Measurements from ENCODE around the gene PPP1R12B.
"Not testable (repeated sequence)": the region's sequence is repeated elsewhere in the genome, so short reads cannot be mapped to it uniquely, and the experiment has no call there.

The PPP1R12B gene

DNA sequence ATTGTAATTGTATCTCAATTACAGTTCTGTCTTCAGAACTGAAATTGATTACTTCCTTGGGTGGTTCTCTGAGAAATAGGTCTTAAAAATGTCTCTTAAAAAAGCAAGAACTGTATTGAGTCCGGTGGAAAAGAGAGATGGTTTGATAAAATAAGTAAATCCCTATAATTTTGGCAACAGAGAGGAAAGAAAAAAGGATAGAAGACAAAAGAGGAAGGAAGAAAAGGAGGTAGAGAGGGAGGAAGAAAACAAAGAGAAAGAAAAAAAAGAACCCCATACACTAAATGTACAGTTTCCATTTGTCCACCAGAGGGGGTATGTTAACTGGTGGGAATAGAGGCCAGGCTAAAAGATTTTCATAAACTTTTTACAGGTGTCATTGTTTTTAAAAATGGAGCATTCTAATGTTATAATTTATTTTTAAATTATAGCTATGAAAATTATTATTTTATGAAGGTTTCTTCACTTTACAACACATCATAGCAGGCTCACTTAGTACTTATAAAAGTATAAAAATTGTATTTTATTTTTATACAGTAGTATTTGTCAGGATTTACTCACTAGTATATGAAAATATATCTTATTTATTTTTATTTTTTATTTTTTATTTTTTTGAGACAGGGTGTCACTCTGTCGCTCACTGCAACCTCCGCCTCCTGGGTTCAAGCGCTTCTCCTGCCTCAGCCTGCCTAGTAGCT, 4.7 kb upstream of the PPP1R12B start:
- no peak for DNase-seq (ENCODE audit: low read depth in 2 of 3, low spot score in 1 of 3)

DNA sequence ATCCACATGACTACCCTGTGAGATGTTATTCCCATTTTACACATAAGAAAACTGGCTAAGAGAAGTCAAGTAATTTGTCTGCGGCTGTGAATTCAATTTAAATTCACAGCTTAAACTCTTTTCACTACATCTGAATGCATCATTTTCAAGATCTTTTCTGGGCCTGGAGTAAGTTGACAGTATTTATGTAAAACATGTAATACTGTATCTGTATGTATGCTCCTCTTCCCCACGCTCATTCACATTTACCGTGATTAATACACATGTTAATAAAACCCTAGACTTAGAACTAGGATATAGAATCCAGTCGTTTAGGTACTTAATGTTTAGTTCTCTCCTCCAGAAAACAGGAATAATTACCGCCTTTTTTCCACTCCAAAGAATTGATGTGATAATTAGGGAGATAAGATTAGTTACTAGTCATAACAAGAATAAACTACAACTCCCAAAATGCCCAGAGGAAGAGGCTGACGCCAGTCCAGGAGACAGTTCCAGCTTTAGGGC, 442 bp upstream of the PPP1R12B start:
- no peak for DNase-seq (ENCODE audit: low read depth in 2 of 3, low spot score in 1 of 3)

DNA sequence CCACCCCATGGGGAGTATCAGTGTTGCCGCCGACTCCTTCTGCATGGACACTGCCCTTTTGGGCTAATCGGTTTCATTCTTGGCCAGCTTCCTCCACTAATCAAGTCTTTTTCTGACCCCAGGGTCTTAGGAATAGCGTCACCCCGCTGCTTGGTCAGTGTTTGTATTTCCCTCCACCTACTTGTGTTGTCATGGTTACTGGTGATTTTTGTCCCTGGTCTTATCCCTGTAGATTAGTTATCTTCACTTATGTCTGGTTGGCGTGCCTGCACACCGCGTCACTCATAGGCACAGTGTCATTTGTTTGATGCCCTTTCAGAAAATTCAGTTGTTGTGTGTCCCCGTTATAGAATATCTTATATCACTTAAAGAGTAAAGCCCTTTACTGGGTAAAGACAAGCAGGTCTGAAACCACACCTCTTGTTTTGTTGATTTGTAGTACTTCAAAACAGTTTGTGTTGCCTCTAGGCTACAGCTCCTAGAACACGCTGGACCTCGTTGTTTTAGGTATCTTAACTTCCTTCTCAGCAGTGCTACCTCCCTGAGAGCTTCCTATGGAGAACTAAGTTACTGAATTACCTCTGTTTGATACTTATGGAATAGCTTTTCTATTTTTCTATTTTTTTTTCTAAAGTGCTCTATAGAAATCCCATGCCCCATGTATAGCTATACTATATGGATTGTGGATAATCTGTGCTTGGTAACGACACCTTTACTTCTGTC, 868 bp downstream of the PPP1R12B start:
- DNase-seq (ENCODE audit: low read depth in 2 of 3, low spot score in 1 of 3), result no peak

DNA sequence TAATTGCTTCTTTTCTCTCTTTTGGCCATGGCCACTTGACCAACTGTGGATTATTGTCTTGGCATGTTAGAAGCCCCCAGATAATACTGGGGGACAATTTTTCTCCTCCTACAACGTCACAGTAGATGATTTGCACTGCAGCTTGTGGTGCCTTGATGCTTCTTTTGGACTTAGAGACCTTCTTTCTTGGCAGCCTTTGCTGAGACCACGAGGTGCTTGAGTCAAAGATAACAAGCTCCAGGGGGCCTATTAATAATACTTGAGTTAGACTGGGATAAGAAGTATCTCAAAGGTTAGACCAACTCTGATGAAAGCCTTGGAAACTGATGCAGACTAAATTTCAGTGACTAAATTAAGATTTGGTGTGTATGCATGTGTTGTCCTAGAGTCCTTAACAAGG, 3.2 kb downstream of the PPP1R12B start:
- no peak for DNase-seq (ENCODE audit: low read depth in 2 of 3, low spot score in 1 of 3)

DNA sequence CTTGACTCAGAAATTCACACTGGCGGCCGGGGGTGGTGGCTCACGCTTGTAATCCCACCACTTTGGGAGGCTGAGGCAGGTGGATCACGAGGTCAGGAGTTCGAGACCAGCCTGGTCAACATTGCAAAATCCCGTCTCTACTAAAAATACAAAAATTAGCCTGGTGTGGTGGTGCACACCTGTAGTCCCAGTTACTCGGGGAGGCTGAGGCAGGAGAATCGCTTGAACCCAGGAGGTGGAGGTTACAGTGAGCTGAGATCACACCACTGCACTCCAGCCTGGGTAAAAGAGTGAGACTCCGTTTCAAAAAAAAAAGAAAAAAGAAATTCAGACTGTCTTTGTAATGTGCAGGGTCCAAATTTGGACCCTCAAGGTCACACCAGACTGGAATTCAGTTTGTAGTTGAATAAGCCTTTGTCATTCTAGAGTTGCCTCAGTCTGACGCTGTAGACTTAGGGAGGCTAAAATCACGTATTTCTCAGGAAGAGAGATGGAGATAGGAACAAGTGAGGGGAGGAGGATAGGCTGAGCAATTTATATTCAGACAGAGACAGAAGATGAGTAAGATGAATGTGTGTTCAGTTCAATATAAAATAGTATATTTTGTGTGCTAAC, 4.2 kb downstream of the PPP1R12B start:
- not testable (repeated sequence) for DNase-seq (ENCODE audit: low read depth in 2 of 3, low spot score in 1 of 3)

DNA sequence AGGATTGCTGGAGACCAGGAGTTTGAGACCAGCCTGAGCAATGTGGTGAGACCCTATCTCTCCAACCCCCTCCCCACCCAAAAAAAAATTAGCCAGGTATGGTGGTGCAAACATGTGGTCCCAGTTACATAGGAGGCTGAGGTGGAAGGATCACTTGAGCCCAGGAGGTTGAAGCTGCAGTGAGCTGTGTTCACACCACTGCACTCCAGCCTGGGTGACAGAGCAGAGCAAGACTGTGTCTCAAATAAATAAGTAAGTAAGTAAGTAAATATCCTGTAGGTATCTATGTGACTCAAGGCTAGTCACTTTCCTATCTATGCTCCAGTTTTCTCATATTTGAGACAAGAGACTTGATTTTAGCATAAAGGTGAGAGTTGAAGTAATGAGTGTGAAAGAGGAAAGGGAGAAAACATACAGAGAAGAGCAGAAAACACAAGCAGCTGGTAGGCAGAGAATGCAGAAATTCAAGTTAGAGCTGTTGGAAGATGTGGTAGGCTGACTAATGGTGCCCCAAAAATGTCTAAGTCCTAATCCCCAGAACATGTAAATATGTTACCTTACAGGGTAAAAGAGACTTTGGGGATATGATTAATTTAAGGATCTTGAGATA, 7.5 kb downstream of the PPP1R12B start:
- no peak for DNase-seq (ENCODE audit: low read depth in 2 of 3, low spot score in 1 of 3)

DNA sequence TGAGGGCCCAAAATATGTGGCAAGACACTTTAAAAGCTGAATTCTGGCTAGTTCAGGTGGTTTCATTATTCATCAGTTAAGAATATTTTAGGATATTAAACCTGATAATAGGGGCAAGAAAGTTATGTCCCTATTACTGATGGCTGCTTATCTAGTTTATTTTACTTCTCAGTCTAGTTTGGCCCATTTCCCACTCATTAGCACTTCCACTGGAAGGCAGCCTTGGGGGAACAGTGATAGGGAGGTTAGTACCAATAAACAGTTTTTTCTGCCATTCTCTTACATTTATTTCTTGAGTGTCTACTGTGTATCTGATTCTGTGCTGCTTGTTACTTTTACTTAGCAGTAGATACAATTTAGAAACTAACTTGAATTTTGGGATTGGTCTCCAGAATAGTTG, 9.0 kb downstream of the PPP1R12B start:
- no peak for DNase-seq (ENCODE audit: low read depth in 2 of 3, low spot score in 1 of 3)

DNA sequence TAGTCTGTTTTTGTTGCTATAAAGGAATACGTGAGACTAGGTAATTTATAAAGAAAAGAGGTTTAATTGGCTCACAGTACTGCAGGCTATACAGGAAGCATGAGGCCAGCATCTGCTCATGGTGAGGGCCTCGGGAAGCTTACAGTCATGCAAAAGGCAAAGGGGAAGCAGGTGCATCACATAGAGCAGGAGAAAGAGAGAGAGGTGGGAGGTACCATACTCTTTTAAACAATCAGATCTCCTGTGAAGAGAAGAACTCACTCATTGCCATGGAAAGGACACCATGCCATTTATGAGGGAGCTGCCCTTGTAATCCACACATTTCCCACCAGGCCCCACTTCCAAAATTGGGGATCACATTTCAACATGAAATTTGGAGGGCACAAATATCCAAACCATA, 12.7 kb downstream of the PPP1R12B start:
- no peak for DNase-seq (ENCODE audit: low read depth in 2 of 3, low spot score in 1 of 3)

DNA sequence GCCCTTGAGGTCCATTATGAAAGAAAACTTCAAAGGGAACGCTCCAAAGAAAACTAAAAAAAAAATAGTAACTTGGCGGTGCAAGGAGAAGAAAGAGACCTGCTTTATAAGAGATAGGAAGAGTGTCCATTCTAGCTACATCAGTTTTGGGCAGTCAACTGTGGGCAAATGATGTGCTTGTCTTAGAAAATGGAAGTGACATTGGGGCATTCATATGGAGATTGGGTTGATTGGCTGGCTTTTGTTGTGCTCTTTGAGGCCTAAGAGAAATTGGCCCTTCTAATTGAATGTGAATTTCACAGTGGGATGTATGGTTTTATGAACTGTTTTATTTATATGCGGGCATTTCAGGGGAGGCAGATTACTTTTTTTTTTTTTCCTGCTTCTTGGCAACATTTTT, 13.2 kb downstream of the PPP1R12B start:
- DNase-seq (ENCODE audit: low read depth in 2 of 3, low spot score in 1 of 3), result no peak

DNA sequence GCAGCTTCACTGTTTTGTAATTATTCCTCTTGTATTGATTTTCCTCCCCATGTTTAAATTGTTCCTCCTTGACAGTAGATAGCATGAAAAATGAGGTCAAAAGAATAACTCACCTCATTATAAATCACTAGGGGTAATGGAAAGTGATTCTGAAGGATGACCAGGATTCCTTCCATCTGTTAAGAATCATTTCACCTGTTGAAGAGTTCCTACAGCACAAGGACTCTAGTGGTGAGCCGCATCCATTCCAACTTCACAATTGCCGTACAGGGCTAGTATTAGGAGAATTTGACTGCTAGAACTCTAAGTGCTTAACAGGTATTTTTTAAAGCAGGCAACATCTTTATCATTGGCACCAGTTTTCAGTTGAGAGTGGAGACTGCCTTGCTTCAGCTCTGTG, 13.7 kb downstream of the PPP1R12B start:
- no peak for DNase-seq (ENCODE audit: low read depth in 2 of 3, low spot score in 1 of 3)

DNA sequence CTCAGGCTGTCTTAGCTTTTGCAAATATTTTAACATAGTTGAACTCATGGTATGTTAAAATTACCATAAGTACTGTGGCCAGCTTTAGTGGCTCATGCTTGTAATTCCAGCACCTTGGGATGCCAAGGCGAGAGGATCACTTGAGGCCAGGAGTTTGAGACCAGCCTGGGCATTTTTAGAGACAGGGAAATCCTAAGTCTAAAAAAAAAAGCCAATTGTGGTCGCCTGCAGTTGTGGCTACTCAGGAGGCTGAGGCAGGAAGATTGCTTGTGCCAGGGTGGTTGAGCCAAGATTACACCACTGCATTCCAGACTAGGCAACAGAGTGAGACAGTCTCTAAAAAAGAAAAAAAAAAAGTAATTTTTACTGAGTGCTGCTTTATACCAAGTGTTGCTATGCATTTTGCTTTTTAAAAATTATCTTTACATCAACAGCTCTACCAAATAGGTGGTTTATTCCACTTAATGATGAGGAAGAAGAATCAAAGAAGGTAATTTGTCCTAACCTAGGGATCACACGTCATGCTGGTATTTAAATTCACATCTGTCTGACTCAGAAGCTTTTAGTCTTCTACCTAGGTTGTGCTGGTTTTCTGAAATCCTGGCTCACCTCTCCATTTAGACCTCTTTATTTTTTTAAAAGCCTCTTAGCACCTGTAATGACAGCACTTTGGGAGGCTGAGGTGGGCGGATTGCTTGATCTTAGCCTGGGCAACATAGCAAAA, 16.8 kb downstream of the PPP1R12B start:
- no peak for DNase-seq (ENCODE audit: low read depth in 2 of 3, low spot score in 1 of 3)

DNA sequence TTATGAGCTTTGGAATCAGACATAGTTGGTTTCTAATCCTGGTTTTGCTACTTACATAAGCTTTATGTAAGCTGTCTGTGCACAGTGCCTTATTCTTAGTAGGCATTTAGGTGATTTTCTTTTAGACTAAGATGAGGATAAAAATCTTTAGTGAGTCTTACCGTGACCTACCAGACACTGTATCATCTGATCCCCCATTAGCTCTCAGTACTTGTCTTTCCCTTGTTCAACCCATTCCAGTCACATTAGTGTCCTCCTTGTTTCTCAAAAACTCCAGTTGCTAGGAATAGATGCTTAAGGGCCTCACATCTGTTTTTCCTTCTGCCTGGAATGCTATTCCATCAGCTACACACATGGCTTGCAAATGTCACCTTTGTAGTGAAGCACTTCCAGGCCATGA, 18.8 kb downstream of the PPP1R12B start:
- DNase-seq (ENCODE audit: low read depth in 2 of 3, low spot score in 1 of 3), result no peak

DNA sequence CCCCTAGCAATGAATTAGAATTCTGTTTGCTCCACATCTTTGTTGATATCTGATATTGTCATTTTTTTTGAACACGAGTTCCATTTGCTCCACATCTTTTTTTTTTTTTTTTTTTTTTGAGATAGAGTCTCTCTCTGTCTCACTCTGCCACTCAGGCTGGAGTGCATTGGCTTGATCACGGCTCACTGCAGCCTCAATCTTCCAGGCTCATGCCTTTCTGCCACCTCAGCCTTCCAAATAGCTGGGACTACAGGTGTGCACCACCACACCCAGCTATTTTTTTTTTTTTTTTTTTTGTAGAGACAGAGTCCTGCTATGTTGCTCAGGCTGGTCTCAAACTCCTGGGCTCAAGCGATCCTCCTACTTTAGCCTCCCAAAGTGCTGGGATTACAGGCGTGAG, 22.4 kb downstream of the PPP1R12B start:
- DNase-seq (ENCODE audit: low read depth in 2 of 3, low spot score in 1 of 3), result not testable (repeated sequence)

DNA sequence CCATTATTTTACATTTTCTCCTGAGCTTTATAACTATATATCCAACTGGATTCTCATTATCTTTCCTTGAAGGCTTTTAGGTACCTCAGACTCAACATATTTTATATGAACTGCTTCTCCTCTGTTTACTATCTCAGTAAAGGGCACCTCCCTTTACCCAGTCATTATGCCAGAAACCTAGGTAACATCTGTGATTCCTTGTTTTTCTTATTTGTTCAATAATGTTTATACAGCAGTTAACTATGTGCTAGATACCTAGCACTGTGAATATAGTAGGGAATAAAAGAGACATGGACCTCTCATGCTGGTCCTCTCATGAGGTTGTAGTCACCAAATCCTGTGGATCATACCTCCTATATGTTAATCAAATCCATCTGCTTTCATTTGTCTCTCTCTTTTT, 25.6 kb downstream of the PPP1R12B start:
- DNase-seq (ENCODE audit: low read depth in 2 of 3, low spot score in 1 of 3), result no peak

DNA sequence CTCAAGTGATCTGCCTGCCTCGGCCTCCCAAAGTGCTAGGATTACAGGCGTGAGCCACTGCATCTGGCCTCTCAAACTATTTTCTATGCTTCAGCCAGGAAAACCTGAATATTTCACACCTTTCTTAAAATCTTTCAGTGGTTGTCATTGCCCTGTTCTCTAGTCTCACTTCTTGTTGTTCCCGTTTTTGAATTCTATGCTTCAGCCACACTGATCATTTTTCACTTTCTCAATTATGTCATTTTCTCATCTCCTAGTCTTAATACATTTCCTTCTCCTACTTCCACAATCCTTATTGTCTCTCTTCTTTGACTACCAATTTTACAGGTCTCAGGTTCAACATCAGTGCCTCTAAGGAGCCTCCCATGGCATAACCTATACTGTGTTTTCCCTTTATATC, 26.7 kb downstream of the PPP1R12B start:
- not testable (repeated sequence) for DNase-seq (ENCODE audit: low read depth in 2 of 3, low spot score in 1 of 3)

DNA sequence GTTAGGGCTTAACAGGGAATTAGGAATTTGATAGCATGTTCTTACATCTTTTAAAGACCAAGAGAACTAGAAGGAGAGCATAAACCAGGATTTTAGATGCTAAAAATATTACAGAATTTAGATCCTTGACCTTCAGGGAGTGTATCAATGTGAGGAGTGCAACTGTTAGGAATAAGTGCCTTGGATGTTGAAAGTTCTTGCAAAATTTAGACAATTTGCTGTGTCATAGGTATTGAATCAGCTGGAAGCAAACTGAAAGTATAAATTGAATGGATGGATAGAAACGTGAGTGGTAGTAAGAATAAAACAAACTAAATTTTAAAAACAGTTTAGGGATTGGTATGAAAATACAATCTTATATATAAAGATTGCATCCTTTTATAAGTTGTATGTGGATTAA, 27.7 kb downstream of the PPP1R12B start:
- DNase-seq (ENCODE audit: low read depth in 2 of 3, low spot score in 1 of 3), result no peak

DNA sequence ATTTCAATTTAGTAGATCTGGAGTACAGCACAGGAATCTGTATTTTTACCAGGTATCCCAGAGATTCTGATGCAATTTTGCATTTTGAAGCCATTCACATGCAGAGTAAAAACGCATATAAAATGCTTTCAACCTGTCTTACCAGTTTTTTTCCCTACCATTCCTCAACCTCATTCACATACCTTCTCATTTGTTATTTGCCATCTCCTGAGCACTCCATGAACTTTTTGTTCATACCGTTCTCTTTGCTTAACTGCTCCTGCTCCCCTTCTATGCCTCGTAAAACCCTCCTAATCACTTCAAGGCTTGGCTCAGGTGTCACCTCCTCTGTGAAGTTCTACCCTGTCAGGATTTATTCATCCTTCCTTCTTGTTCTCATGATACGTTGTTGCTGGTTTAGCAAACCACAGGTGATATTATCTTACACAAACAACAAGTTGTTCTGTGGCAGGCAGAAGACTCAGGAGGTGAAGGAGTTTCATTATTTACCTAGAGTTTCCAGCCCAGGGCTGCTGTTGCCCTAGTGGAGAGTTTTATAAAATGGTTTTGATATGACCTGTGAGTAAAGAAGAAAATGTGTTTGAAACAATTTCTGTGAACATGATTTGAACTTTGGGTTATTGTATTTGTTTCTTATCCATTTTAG, 31.5 kb downstream of the PPP1R12B start:
- not testable (repeated sequence) for DNase-seq (ENCODE audit: low read depth in 2 of 3, low spot score in 1 of 3)

DNA sequence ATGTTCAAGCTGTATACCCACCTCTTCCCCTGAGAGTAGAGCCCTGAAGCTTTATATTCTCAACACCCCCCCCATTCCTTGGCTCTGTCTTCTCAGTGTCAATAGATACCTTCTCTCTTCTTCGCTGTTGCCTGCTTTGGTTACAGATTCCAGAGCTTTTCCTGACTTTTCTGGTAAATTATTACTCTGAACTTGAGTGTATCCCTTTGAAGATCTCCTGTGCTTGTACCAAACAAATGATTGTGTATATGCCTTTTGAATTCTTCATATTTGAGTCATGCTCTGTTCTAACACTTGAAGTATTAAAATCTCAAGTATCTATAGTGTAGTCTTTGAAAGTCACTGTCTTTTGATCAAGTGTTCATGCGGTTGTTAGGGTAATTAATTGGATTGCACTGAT, 32.0 kb downstream of the PPP1R12B start:
- DNase-seq (ENCODE audit: low read depth in 2 of 3, low spot score in 1 of 3), result not testable (repeated sequence)

DNA sequence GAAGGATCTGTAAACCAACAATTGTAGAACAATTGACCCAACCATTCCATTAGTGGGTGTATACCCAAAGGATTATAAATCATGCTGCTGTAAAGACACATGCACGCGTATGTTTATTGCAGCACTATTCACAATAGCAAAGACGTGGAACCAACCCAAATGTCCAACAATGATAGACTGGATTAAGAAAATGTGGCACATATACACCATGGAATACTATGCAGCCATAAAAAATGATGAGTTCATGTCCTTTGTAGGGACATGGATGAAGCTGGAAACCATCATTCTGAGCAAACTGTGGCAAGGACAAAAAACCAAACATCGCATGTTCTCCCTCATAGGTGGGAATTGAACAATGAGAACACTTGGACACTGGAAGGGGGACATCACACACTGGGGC, 33.4 kb downstream of the PPP1R12B start:
- DNase-seq (ENCODE audit: low read depth in 2 of 3, low spot score in 1 of 3), result not testable (repeated sequence)

DNA sequence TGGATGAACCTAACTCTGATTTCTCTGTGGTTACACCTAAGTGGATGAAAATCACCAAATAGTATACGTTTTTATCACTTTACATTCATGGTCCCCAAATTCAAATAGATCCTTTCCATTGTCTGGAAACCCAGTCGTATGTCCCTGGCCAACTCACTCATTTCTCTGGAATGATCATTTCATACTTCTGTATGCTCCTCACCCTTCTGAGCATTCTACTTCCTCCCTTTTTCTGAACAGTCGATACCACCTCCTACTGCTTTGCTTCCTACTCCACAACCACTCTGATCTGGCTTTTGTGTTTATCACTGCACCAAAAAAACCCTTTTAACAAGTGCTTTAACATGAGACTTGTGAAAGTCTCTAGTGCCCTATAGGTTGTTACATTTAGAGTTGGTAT, 47.3 kb downstream of the PPP1R12B start:
- DNase-seq (ENCODE audit: low read depth in 2 of 3, low spot score in 1 of 3), result not testable (repeated sequence)

DNA sequence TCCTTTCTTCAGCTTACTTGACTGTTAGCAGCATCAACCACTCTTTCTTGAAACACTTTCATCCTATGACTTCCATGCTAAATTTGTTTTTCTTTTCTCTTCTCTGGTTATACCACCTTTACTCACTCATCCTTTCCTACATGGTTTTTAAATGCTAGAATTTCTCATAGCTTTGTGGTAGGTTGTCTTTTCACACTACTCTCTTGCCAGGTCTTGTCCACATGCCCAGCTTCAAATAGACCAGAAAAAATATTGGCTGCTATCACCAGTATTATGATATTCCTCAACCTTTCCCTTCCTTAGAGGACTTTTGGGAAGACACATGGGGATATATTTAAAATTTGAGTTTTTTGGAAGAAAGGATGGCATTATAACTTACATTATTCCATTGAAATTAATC, 48.8 kb downstream of the PPP1R12B start:
- no peak for DNase-seq (ENCODE audit: low read depth in 2 of 3, low spot score in 1 of 3)

All from stimulated activated CD4-positive, alpha-beta T cell treated with anti-CD3 and anti-CD28 coated beads, Interleukin-12 subunit alpha, Interleukin-12 subunit beta, amount 100 ng/mL, for 48 hours (primary cell).